ENCODE measurements around the gene IFT122.

IFT122 gene

GRCh38 chr3:129547241-129547640 lies 107.2 kb downstream of the IFT122 start:
- no peak for DNase-seq

GRCh38 chr3:129548104-129548965 lies 108.3 kb downstream of the IFT122 start:
- no peak for DNase-seq

GRCh38 chr3:129549006-129549800 lies 109.2 kb downstream of the IFT122 start:
- DNase-seq, result peak in 1 of 2 donors; percentile 59

- DNase-seq, result no peak
Measured at GRCh38 chr3:129549805-129550204, 109.8 kb downstream of the IFT122 start.

- no peak for DNase-seq
Measured at GRCh38 chr3:129552287-129553050, 112.4 kb downstream of the IFT122 start.

- DNase-seq, result no peak
Measured at GRCh38 chr3:129553171-129553570, 113.1 kb downstream of the IFT122 start.

- DNase-seq, result no peak
Measured at GRCh38 chr3:129553719-129554118, 113.7 kb downstream of the IFT122 start.

- DNase-seq, result no peak
Measured at GRCh38 chr3:129554356-129555152, 114.5 kb downstream of the IFT122 start.

- no peak for DNase-seq
Measured at GRCh38 chr3:129555153-129555550, 115.1 kb downstream of the IFT122 start.

- no peak for DNase-seq
Measured at GRCh38 chr3:129555616-129556357, 115.8 kb downstream of the IFT122 start.

- no peak for DNase-seq
Measured at GRCh38 chr3:129556358-129556695, 116.3 kb downstream of the IFT122 start.

GRCh38 chr3:129556890-129557547 lies 117.0 kb downstream of the IFT122 start:
- no peak for DNase-seq

- DNase-seq, result no peak
Measured at GRCh38 chr3:129557548-129557894, 117.5 kb downstream of the IFT122 start.

- no peak for DNase-seq
Measured at GRCh38 chr3:129558081-129558771, 118.2 kb downstream of the IFT122 start.

- DNase-seq, result peak in 1 of 2 donors; percentile 8
Measured at GRCh38 chr3:129558772-129559564, 118.9 kb downstream of the IFT122 start.

- DNase-seq, result no peak
Measured at GRCh38 chr3:129559565-129560079, 119.6 kb downstream of the IFT122 start.

- DNase-seq, result no peak
Measured at GRCh38 chr3:129560269-129560787, 120.3 kb downstream of the IFT122 start.

GRCh38 chr3:129560911-129561594 lies 121.0 kb downstream of the IFT122 start:
- DNase-seq, result no peak
